HPDE6-E6E7 (cell line): ENCODE results near the gene OR8B12.

ENCODE experiments used
- DNase-seq: peaks from one replicate; pipeline ENCODE4 v3.0.0; 2011; ENCODE audit warnings: missing footprints; ENCODE audit errors: extremely low spot score

OR8B12 gene, protein sequence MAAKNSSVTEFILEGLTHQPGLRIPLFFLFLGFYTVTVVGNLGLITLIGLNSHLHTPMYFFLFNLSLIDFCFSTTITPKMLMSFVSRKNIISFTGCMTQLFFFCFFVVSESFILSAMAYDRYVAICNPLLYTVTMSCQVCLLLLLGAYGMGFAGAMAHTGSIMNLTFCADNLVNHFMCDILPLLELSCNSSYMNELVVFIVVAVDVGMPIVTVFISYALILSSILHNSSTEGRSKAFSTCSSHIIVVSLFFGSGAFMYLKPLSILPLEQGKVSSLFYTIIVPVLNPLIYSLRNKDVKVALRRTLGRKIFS

DNA sequence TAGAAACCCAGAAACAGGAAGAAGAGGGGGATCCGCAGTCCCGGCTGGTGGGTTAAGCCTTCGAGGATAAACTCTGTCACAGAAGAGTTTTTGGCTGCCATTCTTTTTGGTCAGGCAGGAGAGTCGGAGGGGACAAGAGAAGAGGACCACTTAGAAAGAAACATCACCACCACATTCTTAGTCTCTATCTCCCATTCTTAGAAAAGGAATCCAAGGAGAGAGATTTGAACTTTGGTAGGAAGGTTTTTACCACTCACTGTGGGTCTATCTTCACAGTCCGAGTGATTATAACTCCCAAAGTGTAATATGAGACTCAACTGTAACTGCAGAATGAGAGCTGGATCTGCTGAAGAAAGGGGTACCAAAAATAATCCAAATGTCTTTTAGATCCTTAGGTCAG lies at the start of gene OR8B12:
OR8B12 (minus strand) TSS at position 101 of the 400 bp plus-strand sequence; CDS start at position 101, 0 bp downstream.
- DNase-seq: no peak

DNA sequence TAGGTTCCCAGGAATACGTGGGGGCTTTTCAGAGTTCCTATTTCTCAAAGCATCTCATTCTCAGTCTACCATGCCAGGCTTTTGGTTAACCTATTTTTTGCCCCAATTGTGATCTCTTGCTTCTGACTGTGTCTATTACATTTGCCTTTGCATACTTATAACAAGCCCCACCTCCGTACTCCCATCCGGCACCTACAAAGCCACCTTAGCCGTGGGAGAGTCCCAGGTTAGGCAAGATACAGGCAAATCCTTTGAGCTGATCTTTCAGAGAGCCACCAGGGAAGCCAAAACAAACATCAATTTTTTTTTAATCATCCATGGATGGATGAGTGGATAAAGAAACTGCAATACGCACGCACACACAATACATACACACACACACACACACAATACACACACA lies 49.2 kb upstream of the OR8B12 start:
- no peak for DNase-seq

DNA sequence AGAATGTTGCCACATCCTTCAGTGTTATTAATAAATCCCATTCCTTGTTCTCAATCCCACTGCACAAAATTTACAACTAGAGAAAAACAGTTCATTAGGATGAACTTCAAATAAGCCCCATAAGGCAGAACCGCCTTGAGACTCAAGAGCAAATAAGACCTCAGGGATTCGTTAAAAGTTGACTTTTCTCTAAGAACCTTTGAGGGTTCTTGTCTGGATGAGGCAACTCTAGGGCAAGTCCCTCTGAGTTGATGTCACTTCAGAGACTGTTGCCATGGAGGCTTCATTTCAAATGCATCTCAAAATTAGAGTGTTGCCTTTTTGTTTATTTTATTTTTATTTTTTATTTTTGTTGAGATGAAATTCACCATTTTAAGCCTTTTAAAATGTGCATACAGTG lies 48.0 kb upstream of the OR8B12 start:
- no peak for DNase-seq

DNA sequence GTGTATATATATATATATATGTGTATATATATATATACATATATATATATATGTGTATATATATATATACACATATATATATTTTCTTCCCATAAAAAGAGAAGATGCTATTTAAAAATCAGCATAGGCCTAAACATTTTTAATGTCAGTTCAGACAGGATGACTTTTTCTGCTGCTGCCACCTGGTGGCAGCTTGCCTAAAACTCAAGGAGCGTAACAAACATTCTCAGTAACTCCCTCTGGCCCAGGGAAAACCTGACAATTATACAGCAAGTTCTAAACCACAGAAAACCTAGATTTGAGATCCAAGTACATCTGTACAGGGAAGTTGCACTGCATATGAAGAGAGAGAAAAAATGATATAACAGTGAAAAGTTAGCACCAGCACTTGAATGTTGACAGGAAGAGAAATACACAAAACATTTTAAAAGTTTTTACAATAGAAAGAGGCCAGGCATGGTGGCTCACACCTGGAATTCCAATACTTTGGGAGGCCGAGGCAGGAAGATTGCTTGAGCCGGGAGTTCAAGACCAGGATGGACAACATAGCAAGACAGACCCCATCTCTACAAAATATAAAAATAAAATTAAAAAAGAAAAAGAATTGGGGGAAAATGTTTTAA lies 42.9 kb upstream of the OR8B12 start:
- DNase-seq: peak; percentile 32

DNA sequence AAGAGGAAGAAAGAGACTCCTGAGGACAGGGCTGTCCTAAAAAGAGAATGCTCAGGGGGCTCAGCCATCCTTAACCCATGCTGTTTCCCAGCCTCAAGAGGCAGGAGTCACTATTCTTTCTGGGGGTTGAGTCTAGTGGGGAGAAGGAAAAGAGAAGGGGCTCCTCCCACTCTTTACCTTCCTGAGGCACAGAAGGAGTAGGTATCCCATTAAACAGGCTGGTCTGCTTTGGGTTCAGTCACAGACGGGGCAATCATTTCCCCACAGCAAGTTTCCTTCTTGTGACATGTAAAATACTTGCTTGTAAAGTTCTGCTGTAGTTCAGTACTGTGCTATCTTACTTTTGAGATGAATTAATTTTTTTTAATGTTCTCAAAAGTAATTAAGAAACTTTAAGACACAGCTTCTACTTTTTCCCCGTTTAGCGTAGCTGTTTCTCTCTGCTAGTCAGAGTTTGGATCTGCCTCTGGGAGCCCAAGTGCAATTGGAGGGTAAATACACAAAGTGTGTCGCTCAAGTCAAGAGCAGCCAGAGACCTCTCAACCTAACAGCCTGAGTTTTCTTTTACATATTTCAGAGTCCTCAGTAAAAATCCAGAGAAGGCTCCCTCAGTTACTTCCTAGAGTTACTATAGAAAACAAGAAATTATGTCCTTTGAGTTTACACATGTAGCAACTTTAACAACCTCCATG lies 41.4 kb upstream of the OR8B12 start:
- no peak for DNase-seq

DNA sequence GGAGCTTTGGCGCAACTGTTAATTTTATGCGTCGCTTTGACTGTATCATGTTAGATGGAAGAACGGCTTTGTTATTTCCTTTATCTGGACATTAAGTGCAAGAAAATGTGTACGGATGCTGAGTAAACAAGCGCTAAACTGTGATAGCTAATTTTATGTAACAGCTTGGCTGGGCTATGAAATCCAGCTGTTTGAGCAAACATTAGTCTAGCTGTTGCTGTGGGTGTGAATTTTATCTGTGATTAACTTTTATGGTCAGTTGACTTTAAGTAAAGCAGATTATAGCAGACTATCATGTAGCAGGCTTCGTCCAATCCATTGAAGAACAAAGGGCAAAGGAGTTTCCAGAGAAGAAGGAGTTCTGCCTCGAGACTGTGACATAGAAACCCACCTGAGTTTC lies 40.3 kb upstream of the OR8B12 start:
- DNase-seq: no peak

DNA sequence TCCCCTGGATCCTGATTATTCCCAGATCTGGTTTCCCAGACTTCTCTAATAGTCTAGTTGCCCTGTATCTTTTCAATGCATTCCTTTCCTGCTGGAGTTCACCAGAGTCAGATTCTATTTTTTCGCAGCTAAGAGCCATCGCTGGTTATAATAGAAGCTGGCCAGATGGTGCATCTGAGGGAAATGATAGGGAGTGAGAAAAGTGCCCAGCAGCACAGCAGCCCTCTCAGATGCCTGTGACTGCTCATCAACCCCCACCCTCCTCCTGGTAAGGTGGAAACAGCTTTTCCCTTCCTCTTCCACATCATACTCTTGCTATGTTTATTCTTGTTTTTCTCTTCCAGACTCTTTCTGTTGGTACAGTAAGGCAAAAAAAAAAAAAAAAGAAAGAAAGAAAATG lies 39.1 kb upstream of the OR8B12 start:
- no peak for DNase-seq

DNA sequence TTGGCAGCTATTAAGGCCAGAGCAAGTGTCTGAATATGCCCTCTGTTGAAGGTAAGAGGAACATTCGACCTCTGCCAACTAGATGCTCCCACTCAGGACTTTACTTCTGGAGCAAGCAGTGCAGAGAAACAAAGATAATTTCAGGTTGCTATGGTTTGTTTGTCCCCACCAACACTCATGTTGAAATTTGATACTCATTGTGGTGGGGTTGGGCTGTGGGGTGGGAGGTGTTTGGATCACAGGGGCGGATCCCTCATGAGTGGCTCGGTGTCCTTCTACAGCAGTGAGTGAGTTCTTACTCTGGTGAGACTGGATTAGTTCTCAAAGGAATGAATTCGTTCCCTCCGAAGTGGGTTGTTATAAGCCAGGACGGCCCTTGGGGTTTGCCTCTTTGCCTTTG lies 38.4 kb upstream of the OR8B12 start:
- no peak for DNase-seq

DNA sequence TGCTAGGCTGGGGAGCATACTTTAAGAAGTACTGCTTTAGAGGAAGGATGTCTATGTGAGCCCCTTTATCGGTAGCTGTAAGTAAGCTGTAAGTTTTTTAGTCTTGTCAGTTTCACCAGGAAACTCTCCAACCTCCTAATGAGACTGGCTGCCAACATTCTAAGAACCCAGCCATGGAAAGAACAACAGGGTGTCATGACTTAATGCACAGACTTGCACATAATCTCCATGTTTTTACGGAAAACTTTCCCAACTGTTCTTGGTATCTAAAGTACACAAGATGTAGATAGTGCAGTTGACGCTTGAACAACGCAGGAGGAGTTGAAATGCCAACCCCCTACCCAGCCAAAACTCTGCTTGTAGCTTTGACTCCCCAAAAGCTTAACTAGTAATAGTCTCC lies 35.3 kb upstream of the OR8B12 start:
- no peak for DNase-seq

DNA sequence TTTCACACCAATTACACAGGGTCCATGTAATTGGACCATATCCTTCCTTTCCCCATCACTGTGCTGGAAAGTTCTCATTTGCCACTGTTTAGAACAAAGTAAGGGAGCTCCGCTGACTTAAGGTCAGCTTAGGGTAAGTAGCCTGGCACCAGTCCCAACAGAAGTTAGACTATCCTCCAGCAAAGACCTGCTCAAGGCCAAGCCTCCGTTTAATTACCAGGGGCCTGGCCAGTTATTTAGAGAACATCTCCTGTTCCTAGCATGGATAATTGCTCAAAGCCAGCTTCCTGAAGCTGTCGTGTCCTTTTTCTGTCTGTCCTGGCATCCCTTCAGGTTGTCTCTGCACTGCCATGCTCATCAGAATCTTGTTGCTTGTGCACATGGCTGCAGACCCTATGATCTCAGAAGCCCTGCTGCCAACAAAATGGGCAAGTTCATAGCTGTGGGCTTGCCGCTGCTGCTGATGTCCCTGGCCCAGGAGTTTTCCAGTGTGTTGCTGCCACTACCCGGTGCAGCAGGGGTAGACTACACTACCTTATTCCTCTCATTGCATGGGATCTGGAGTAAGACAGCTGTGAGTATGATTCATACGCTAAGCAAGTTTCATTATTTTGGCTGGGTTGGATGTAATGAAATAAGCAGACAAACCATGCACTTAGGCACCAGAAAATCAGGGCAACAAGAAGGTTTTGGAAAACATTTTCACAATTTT lies 34.4 kb upstream of the OR8B12 start:
- DNase-seq: no peak

DNA sequence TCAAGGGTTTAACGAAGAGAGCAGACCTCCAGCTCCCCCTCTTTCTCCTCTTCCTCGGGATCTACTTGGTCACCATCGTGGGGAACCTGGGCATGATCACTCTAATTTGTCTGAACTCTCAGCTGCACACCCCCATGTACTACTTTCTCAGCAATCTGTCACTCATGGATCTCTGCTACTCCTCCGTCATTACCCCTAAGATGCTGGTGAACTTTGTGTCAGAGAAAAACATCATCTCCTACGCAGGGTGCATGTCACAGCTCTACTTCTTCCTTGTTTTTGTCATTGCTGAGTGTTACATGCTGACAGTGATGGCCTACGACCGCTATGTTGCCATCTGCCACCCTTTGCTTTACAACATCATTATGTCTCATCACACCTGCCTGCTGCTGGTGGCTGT lies 26.7 kb upstream of the OR8B12 start:
- no peak for DNase-seq

DNA sequence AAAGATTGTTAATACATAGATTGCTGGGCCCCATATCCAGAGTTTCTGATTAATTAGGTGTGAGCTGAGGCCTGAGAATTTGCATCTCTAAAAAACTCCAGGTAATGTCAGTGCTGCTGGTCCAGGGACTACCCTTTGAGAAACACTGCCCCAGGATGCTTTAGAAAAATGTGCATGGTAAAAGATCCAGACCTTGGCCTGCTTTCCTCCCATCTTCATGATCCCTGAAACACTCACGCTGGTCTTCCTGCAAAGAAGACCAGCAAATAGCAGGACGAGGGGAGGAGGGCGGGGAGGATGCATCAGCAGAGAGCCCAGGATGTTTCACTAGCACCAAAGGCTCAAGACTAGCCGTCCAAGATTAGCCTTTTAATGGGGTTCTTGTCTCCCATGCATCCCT lies 26.2 kb upstream of the OR8B12 start, which contains the start of gene OR8A1:
OR8A1 (plus strand) TSS at position 301 of the 400 bp plus-strand sequence. CDS start 123 bp downstream, outside the sequence.
- DNase-seq: no peak

DNA sequence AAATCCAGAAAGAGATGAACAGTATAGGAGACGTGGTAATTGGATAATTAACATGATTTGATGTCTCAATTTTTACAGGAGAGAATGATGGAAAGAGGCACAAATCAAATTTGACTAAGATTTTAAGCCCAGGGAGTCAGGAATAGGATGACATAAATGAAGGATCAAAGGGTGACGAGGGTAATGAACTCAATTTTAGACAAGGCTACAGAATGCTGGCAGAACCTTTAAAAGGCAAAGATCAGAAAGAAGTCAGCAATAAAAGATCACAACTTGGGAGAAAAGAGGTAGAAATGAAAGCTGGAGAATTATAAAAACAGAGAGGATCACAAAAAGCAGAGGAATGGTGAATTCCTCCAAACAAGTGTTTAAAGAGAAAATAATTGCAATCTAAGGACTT lies 13.4 kb upstream of the OR8B12 start:
- DNase-seq: no peak

DNA sequence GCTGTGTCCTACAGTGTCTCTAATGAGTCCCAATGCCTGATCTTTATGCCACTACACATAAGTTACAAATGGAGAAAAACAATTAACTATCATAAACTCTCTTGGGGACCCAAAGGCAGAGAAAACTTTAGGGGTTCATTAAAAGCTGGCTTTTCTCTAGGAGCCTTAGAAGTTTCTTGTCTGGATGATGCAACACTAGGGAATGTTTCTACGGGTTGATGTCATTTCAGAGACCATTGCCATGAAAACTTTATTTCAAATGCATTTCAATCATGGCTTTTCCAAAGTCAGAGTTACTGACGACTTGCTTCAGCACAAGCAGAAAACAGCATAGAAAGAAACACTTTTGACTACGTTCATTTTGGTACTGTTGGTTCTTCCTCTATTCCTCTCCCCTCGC lies 8.5 kb upstream of the OR8B12 start:
- DNase-seq: no peak

DNA sequence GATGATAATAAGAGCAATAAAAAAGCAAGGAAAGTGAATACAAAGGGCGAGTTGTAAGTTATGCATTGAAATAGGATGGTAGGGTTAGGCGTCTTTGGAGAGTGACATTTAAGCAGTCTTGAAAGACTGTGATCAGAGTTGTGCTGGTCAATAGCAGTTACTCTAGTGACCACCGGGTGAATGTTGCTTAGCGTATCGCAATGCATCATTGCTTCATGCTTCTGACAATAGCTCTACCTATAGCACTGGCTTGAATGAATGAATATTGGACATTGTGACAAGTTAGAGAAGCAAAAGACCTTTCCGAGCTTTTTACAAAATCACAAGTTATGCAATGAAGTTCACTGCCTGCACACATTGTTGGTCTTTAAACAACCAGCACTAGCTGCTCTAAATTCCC lies 7.7 kb upstream of the OR8B12 start:
- no peak for DNase-seq

DNA sequence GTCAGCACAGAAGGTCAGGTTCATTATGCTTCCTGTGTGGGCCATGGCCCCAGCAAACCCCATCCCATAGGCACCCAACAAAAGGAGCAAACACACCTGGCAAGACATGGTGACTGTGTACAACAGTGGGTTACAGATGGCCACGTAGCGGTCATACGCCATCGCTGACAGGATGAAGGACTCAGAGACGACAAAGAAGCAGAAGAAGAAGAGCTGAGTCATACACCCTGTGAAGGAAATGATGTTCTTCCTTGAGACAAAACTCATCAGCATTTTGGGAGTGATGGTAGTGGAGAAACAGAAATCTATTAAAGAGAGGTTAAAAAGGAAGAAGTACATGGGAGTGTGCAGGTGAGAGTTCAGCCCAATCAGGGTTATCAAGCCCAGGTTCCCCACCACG lies 309 bp downstream of the OR8B12 start:
- no peak for DNase-seq

DNA sequence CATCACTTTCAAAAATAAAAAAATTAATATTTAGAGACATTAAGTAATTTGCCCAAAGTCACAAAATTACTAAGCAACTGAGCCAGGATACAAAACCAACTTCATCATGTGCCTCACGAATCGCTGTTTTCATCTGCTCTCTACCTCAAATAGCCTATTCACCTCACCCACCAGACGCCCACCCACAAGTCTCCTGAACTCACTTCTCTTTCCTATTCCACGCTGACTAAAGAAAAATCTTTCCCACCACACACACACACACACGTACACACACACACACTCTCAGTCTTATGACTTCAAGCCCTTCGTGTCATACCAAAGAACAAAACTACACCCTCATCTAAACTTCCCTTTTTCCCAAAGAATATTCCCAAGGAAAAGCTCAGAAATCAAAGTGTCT lies 2.2 kb downstream of the OR8B12 start:
- no peak for DNase-seq

DNA sequence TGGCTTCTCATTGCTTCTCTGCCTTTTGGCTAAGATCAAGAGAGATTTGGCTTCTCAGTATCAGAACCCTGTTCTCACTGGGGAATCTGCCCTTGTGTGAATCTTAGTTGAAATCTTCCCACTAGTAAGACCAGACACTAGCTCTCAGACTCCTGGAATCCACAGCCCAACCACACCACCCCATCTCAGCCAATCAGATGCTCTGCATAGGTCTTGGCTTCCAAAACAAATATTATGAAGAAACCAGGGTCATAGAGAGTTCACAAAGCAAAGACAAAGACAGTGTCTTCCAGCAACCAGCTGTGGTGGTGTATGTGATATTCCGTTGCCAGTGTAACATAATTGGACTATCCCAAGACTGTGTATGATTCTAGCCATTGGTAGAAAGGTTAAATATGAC lies 5.4 kb downstream of the OR8B12 start:
- DNase-seq: no peak

DNA sequence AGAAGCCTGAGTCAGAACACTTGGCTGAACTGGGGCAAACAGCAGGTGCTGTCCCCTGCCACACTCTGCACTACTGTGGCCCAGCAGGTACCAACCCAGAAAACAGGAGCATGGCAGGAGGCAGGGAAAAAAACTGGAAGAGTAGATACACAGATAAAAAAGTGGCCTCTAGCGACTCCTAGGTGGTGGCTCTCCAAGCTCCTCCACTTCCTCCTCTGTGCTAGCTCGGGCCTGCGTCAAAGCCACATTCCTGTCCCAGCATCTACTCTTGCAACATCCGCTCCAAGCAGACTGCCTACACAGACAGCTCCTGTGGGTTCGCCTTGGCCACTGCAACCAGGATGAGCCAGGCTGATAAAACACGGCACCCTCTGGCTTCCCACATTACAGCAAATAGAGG lies 6.9 kb downstream of the OR8B12 start:
- no peak for DNase-seq

DNA sequence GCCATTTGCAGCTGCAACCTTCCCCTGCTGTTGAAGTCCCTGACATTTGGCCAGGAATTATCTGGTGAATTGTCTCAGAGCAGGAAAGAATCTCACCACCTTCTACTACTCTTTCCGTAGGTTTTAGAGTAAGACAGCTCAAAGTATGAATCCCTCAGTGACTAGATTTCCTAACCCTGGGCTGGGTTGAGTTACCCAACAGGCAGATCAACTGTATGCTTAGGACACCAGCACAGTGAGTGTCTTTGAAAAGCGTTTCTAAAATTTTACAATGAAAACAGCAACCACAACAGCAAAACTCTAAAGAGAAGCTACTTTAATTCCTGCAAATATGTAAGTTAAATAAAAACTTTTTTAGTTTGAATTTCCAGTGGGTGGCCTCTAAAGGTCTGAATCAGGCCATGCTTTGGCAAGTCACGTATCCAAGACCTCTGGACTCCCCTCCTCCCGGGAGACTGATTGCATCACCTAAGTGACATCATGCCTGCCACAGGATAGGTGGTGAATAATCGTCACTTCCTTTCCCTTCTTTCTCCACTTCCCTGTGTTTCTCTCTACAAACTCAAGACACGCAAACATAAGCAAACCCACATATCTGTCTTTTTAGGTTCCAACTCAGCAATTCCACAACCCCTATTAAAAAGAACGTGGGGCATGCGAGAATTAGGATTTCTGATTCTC lies 7.8 kb downstream of the OR8B12 start:
- DNase-seq: no peak

DNA sequence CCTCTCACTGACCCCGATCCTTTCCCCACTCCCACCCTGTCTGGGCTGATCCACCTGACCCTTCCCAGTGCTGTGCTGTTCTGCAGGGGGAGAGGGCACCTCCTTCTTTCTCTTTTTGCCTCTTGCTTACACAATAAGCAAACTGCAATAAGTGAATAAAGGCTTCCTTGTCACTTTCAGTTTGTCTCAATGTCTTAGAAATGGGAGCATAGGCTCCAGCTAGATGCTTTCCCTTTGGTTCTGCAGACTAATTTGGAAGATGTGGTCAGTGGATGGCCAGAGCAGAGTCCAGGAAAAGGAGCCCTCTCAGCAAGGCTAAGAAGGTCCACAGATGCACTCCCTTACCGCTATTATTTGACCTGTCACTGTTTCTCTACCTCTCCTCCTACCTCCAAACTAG lies 9.4 kb downstream of the OR8B12 start:
- DNase-seq: no peak

DNA sequence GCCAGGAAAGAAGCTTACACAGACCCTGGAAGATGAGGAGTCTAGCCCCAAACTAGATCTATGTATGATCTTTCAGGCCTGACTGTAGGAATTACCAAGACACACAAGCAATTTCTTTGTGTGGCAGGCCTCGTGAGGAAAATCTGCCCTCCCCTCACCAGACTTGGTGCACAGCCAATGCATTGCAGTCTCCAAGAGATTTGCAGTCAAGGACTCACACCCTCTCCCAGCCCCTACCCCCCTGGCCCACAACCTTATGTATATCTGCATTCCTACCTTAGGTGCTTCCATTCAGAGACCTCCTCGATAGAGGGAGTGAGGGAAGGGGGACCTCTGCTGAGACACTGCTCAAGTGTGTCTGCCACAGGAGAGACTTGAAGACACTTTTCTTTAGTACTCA lies 9.8 kb downstream of the OR8B12 start:
- no peak for DNase-seq
